Mucosa of stomach (tissue), 1 donor: Measurements from ENCODE around the gene PPM1K.
"Not testable (repeated sequence)": the region's sequence is repeated elsewhere in the genome, so short reads cannot be mapped to it uniquely, and the experiment has no call there.

ENCODE experiments used
- H3K27me3 ChIP-seq: one replicate; pipeline ENCODE4 v1.7.0; 2013; ENCODE audit warnings: mild to moderate bottlenecking, low read length; ENCODE audit not compliant: control insufficient read depth, insufficient read depth
- H3K36me3 ChIP-seq: one replicate; pipeline ENCODE4 v1.7.0; 2013; ENCODE audit warnings: low read length; ENCODE audit not compliant: control insufficient read depth, insufficient read depth
- H3K4me1 ChIP-seq: one replicate; pipeline ENCODE4 v1.7.0; 2013; ENCODE audit warnings: mild to moderate bottlenecking, low read length; ENCODE audit not compliant: control insufficient read depth, insufficient read depth
- H3K4me3 ChIP-seq: one replicate; pipeline ENCODE4 v1.7.0; 2013; ENCODE audit warnings: low read length
- H3K9ac ChIP-seq: one replicate; pipeline ENCODE4 v1.7.0; 2013; ENCODE audit warnings: mild to moderate bottlenecking, low read length, moderate library complexity
- H3K9me3 ChIP-seq: one replicate; pipeline ENCODE4 v1.7.0; 2013; ENCODE audit warnings: mild to moderate bottlenecking, low read length, moderate library complexity; ENCODE audit not compliant: control insufficient read depth
- donor health status: Pancreatic carcinoma.

The PPM1K gene

DNA sequence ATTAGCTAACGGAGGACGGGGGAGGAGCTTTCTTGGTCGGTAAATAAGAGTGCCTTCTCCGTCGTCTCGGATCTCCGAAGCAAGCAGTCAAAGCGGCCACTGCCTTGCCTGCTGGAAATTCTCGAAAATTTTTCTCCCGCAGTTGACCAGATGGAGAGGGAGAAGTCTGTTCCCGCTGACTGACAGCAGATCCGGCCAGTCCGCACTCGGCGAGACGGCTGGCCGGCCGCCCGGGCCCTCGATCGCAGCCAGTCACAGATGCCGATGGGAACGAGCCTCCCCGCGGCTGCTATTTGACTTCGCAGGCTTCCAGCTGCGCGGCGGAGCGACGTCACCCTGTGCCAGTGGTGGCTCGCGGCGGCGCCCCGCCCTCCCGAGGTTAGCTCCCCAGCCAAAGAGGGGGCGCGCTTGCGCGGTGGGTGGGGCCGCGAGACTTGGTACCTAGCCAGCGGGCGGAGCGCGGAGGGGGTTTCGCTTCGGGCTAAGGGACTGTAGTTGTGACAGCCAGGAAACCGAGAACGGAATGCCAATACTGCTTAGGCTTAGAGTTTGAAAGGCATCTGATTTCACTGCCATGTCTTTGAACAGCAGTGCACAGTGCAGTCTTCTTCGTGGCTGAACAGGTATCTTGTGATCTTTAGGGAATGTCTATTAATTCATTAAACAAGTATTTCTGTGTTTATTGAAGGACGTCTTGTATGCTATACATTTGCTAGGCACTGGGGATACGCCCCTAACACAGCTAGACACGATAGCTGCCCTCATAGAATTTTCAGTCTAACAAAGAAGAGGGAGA lies at the start of gene PPM1K:
Gene PPM1K (minus strand): TSS at position 123 of the 796 bp plus-strand sequence. CDS start 5,978 bp downstream, outside the sequence.
- no peaks in the 10 kb centered on the region for H3K27me3 ChIP-seq
- H3K9ac ChIP-seq: peak within 1 kb of the TSS; percentile 79
- H3K9me3 ChIP-seq: no peaks in the 10 kb centered on the region
- peak within 1 kb of the TSS; percentile 83 for H3K4me3 ChIP-seq
- H3K36me3 ChIP-seq: no peaks in the 10 kb centered on the region
- no peaks in the 10 kb centered on the region for H3K4me1 ChIP-seq

DNA sequence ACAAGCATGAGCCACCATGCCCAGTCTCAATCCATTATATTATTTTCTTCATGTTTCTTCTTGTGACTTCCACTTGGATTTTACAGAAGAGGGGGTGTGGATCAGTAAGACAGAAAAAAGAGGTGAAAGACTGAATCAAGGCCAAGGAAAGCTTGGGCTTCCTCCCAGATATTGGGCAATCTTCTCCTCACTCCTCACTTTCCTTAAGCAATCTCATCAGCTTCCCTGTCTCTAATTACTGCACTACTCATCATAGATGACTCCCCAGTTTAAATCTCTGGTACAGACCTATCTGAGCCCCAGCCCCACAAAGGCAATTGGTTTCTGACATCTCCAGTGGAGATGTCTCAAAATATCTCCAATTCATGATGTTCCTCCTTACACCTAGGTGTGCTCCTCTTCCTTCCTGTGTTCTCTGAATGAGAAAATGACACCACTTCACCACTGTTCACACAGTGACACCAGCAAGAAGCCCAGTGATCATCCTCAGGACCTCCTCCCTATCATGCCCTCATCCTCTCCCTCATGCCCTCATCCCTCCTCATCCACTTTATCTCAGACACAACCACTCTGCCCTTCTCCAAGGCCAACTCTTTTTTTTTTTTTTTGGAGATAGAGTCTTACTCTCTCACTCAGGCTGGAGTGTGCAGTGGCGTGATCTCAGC lies 49.5 kb upstream of the PPM1K start:
- H3K9ac ChIP-seq: no peak overlapping the region
- H3K27me3 ChIP-seq: no peaks in the 10 kb centered on the region
- H3K36me3 ChIP-seq: no peaks in the 10 kb centered on the region
- H3K4me3 ChIP-seq: no peak overlapping the region
- no peaks in the 10 kb centered on the region for H3K9me3 ChIP-seq
- no peaks in the 10 kb centered on the region for H3K4me1 ChIP-seq

DNA sequence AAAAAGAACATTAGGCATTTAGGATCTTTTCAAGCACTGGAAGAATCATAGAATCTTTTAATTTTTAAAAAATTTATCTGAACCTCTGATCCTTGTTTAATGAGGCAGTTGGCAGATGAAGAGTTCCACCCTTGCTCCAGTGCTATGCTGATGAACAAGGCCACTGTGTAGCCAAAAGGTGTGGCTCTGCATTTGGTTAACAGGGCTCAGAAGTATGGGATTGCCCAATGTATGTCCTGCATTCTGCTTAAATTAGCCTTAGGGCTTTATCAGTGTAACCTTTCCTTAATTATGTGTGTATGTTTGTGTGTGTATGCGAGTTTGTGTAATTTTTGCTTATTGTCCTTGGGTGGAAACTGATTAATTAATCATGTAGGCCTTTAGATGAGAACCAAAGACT lies 43.3 kb upstream of the PPM1K start:
- Histone ChIP-seq H3K9ac (no peak overlapping the region), H3K9me3 (no peaks in the 10 kb centered on the region), H3K4me1 (no peaks in the 10 kb centered on the region), H3K27me3 (no peaks in the 10 kb centered on the region), H3K36me3 (no peaks in the 10 kb centered on the region), H3K4me3 (no peak overlapping the region)

DNA sequence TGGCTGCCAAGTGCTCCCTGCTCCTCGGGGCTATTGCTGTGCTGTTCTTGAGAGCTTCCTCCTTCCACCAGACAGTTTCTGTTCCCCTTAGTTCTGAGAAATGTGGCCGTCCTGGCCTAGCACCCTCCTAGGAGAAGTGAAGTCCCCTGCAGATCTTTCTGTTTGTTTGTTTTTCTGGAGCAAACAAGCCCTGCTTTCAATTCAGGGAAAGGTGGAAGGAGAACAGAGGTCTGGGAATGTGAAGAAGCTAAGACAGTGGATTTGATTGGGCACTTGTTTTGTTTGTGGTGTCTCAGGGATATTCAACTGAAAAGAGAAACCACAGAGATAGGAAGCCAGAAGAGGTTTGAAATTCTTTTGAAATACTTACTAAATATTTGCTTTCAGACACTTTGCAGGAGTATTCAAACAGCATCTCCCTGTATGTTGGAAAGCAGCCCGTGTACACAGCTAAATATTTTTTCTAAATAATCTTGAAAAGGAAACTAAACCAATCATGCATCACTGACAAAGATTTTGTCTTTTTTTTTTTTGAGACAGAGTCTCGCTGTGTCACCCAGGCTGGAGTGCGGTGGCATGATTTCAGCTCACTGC lies 36.5 kb upstream of the PPM1K start:
- no peaks in the 10 kb centered on the region for H3K36me3 ChIP-seq
- no peaks in the 10 kb centered on the region for H3K9me3 ChIP-seq
- no peaks in the 10 kb centered on the region for H3K4me1 ChIP-seq
- no peaks in the 10 kb centered on the region for H3K27me3 ChIP-seq
- H3K4me3 ChIP-seq: no peak overlapping the region
- no peak overlapping the region for H3K9ac ChIP-seq

DNA sequence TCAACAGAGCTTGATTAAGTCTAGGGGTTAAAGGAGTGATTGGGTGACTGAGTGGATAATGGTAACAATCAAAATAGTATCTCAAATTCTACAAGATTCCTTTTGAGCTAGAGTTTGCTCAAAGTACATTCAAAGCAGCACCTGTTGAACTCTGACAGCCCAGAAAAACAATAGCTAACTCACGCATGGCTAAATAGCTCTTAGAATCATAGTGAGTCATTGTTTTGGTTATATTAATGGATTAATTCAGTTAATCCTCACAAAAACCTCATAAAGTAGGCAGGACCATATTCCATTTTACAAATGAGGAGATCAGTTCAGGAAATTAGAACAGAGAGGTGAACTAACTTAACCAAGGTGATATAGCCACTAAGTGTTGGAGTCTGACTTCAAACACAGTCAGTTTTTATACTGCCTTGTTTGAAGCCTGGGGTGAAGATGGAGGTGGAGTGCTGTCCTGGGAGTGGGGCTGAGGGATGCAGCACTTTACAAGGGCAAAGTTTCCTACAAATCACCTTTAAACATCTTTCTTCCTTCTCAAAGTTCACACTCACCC lies 35.9 kb upstream of the PPM1K start:
- H3K4me1 ChIP-seq: no peaks in the 10 kb centered on the region
- H3K9me3 ChIP-seq: no peaks in the 10 kb centered on the region
- no peak overlapping the region for H3K9ac ChIP-seq
- no peaks in the 10 kb centered on the region for H3K27me3 ChIP-seq
- no peaks in the 10 kb centered on the region for H3K36me3 ChIP-seq
- H3K4me3 ChIP-seq: no peak overlapping the region

DNA sequence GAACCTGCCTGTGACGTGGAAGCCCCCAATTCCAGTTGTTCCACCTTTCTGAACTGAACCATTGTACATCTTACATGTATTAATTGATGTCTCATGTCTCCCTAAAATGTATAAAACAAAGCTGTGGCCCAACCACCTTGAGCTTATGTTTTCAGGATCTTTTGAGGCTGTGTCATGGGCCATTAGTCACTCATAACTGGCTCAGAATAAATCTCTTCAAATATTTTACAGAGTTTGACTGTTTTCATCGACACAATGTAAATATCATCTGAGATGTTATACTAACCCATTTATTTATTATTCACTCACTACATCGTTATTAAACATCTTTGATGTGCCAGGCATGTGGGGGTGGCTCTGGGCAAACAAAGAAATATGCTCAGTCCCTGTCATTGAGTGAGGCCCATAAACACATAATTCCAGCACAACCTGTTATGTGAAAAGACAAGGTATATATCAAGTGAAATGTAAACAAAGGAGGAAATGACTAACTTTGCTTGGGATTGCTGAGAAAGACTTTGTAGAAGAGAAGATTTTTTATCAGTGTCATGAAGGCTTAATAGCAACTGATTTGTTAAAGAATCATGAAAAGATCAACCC lies 34.5 kb upstream of the PPM1K start:
- Histone ChIP-seq H3K9me3 (no peaks in the 10 kb centered on the region), H3K4me1 (no peaks in the 10 kb centered on the region), H3K4me3 (no peak overlapping the region), H3K27me3 (no peaks in the 10 kb centered on the region), H3K9ac (no peak overlapping the region), H3K36me3 (no peaks in the 10 kb centered on the region)

DNA sequence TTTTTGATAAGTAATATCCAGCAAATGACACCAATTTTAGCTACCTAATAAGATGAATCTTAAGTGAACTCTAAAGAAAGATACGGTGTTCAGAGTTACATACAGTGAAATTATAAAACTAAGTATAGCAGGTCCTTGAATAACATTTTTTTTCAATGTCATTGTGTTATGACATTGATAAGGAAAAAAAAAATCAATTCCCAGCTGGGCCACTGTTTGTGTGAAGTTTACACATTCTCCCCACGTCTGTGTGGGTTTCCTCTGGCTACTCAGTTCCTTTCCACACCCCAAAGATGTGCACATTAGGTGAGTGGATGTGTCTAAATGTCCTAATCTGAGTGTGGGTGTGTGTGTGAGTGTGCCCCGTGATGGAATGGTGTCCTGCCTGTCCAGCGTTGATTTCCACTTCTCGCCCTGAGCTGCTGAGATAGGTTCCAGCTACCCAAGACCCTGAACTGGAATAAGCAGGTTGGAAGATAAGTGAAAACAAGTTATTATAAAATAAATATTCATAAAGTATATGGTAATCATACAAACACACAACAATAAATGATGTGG lies 31.2 kb upstream of the PPM1K start:
- Histone ChIP-seq H3K9ac (no peak overlapping the region), H3K27me3 (no peaks in the 10 kb centered on the region), H3K4me1 (no peaks in the 10 kb centered on the region), H3K36me3 (no peaks in the 10 kb centered on the region), H3K4me3 (no peak overlapping the region), H3K9me3 (no peaks in the 10 kb centered on the region)

DNA sequence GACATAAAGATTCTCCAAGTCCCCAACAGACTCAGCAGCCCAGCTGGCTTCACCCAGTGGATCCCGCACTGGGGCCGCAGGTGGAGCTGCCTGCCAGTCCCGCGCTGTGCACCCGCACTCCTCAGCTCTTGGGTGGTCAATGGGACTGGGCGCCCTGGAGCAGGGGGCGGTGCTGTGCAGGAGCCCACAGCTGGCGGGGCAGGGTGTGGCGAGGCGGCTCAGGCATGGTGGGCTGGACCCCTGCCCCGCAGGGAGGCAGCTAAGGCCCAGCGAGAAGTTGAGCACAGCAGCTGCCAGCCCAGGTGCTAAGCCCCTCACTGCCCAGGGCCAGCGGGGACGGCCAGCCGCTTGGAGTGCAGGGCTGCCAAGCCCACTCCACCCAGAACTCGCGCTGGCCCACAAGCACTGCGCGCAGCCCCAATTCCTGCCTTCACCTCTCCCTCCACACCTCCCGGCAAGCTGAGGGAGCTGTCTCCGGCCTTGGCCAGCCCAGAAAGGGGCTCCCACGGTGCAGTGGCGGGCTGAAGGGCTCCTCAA lies 28.8 kb upstream of the PPM1K start:
- not testable (repeated sequence) for H3K36me3 ChIP-seq, H3K9me3 ChIP-seq, H3K27me3 ChIP-seq, H3K4me3 ChIP-seq, H3K9ac ChIP-seq, H3K4me1 ChIP-seq

DNA sequence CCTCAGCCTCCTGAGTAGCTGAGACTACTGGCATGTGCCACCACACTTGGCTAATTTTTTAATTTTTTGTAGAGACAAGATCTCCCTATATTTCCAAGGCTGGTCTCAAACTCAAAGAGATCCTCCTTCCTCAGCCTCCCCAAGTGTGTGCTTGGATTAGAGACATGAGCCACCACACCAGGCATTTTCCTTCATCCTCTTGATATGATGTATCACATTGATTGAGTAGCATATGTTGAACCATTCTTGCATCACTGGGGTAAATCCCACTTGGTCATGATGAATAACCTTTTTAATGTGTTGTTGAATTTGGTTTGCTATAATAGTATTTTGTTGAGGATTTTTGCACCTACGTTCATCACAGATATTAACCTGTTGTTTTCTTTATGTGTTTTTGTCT lies 24.2 kb upstream of the PPM1K start:
- Histone ChIP-seq H3K36me3 (no peaks in the 10 kb centered on the region), H3K4me3 (no peak overlapping the region), H3K9ac (no peak overlapping the region), H3K4me1 (no peaks in the 10 kb centered on the region), H3K9me3 (no peaks in the 10 kb centered on the region), H3K27me3 (no peaks in the 10 kb centered on the region)

DNA sequence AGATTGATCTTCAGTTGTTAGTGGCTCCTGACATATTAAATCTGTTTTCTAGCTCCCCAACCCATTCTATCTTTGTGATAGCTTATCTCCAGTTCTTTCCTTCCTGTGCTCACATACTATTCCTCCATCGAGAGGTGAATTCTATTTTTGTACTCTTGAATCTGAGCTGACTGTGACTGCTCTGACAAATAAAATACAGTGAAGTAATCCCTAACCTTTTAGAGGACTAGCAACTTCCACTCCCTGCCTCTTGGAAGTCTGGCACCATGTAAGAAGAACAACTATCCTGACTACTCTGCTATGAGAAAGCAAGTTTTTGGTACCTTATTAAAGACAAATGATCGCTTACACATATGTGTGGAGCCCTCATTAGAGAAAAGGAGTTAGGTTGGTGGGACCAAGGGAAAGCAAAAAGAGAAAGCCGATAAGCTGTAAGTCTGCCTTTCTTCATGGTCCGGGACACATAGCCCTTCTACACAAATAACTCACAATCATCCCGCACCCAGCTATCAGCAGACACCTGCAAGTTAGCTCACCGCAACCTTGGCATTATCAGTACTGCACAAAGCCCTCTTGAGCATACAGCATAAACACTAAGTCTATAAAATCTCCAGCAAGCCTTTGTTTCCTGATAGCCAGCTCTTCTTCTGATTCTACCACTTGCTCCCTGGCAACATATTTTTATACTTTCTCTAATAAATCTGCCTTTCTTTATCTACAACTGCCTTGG lies 13.5 kb upstream of the PPM1K start:
- Histone ChIP-seq H3K4me1 (no peaks in the 10 kb centered on the region), H3K36me3 (no peaks in the 10 kb centered on the region), H3K9ac (no peak overlapping the region), H3K9me3 (no peaks in the 10 kb centered on the region), H3K27me3 (no peaks in the 10 kb centered on the region), H3K4me3 (no peak overlapping the region)

DNA sequence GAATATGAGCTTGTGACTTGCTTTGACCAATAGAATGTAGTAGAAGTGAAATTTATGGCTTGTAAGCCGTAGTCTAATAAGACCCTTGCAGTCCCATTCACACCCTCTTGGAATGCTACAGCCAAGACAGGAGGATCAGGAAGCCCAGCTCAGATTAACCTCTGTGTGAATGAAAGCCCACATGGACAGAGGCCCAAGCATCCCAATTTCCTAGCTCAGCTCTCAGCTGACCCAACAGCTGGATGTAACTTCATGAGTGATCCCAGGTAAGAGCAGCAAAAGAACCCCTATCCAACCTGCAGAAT lies 12.8 kb upstream of the PPM1K start:
- Histone ChIP-seq H3K4me1 (no peaks in the 10 kb centered on the region), H3K9me3 (no peaks in the 10 kb centered on the region), H3K9ac (no peak overlapping the region), H3K4me3 (no peak overlapping the region), H3K36me3 (no peaks in the 10 kb centered on the region), H3K27me3 (no peaks in the 10 kb centered on the region)
